Activated T-cell treated with anti-CD3 and anti-CD28 coated beads for 24 hours (primary cell): ENCODE measurements around the gene SLC25A25.
"Not testable (repeated sequence)": the region's sequence is repeated elsewhere in the genome, so short reads cannot be mapped to it uniquely, and the experiment has no call there.

Experiments used
- DNase-seq: peaks from one replicate; pipeline ENCODE4 v3.0.0-alpha.2; 2020; ENCODE audit warnings: low read depth

The SLC25A25 gene

GRCh38 chr9:128051932-128052709 is 15.9 kb upstream of the SLC25A25 start:
- DNase-seq = no peak

GRCh38 chr9:128053560-128053959 is 14.5 kb upstream of the SLC25A25 start:
- DNase-seq = no peak

GRCh38 chr9:128054087-128054486 is 13.9 kb upstream of the SLC25A25 start:
- DNase-seq = no peak

DNA sequence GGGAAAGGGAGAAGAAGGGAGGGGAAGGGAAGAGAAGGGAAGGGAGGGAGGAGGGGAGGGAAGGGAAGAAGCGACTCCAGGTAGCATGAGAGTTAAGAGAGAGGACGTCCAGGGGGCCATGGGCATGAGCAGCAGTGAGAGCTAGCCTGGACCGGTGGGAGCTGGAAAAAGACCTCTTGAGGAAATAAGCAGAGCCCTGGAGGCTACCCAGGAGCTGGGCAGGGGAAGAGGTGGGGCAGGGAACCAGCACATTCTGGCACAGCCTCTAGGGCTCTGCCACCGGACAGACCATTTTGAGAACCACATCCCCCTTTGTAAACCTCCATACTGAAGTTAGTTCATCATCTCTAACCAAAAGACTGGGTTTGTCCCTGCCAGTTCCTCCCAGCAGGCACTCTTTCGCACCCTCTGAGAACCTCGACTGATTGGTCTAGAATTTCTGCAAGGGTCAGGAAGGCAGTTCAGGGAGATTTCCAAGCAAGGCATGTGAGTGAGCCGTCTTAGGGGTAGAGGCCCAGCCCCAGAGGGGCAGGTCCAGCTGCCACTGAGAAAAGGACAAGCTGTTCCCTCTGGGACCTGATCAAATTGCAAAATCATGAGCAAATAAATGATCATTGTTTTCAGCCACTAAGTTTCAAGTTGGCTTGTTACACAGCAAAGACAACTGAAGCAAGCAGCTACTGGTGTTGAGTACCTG is 12.5 kb upstream of the SLC25A25 start:
- DNase-seq = no peak

DNA sequence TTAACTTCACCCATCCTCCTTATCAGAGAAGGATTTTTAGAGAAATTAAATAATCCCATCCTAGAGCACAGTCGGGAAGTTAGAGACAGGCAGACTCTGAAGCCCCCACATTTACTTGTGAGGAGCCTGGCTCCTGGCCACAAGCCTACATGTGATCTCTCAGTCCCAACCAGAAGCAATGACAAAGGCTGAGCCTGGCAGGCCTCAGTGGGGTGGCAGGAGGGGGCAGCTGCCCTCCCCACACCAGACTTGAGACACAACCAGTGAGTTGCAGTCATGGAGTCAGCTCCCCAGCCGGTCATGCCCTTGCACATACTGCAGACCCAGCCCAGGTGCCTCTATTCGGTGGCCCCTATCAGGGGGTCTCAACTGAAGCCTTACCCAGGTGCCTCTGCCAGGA is 11.9 kb upstream of the SLC25A25 start:
- no peak for DNase-seq

DNA sequence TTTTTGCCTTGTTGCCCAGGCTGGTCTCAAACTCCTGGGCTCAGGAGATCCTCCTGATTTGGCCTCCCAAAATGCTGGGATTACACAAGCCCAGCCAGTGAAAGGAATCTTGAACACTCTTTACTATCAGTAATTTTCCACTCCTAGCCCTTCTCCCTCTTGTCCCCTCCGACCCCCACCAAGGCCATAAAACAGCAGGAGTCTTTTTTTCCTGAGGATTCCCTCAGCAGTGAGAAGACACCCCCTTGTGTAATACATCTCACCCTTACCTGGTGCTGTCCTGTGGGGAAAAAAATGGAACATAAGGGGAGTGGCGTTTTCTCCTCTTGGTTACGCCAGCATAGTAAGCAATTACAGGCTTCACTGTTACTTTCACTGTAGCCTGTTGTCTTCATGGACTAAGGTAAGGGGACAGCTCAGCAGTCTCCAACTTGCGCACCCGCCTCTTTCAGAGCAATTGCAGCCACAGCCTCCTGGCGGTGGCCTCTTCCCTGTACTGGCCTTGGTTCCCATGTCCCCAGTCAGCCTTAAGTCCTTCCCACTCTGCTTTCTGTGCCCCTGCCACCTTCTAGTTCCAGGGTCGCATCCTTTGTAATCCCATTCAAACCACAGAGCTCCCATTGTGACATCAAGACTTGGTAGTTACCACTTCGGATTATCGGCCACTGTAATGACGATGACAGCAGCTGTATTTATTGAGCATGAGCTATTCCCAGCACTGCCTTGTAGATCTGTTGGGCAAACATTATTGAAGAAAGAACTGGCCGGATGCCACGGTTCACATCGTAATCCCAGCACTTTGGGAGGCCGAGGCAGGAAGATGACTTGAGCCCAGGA is 10.9 kb upstream of the SLC25A25 start:
- no peak for DNase-seq

GRCh38 chr9:128057724-128058409 is 10.2 kb upstream of the SLC25A25 start:
- no peak for DNase-seq

- no peak for DNase-seq
These were observed 8.6 kb upstream of the SLC25A25 start for GRCh38 chr9:128059365-128059983.

DNA sequence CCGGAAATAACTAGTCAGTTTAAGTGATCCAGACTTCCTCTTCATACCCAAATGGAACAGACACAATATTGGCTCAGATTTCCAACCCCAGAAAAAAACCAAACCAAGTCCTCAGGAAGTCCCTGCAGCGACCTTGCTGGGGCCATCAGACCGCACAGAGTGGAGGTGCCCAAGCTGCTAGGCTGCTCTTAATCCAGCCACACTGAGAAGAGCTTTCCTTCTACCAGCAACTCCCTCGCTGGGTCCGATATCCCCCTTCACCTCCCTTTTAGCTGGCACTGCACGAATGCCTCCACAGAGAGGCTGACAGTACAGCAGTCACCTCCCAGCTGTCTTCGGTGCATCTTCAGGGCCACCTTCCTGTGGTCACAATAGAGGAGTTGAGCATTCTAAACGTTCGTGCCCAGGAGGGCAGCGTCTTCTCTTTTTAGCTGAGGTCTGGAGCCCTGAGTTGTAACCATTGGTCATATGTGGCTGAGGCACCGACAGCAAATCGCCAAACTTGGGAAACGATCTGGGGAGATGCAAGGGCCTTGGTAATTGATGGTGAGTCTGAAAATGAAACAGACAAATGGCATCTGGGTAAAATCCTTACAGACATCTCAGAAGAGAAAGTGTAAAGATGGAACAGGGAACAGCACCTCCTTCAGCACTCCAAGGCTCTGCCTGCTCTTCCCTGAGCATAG is 6.6 kb upstream of the SLC25A25 start:
- no peak for DNase-seq

DNA sequence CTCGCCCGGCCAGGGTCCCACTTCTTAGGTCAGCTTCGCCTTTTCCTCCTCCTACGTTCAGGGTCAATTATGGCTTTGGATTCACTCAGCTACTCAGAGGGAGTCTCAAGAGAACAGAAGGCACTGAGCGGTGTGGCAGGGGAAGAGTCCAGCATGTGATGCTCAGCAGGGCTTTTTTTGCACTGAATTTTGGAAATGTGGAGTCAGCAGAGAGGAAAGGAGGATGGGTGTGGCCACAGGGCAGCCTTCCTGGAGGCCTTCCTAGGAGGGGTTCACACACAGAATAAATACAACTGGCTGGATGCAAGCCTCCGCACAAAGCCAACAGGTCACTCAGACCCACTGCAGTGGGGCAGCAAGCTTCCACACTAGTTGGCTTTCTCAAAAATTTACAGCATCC is 5.8 kb upstream of the SLC25A25 start:
- DNase-seq = no peak

GRCh38 chr9:128062846-128063831 is 4.9 kb upstream of the SLC25A25 start:
- no peak for DNase-seq

GRCh38 chr9:128065907-128066712 is 1.9 kb upstream of the SLC25A25 start:
- no peak for DNase-seq

GRCh38 chr9:128066713-128067644 is 1.1 kb upstream of the SLC25A25 start, which contains the start of gene NAIF1:
TSS of gene NAIF1 (minus strand) at chr9:128067320. CDS start at chr9:128067101, 219 bp downstream.
- DNase-seq = peak; percentile 95

- no peak for DNase-seq
These were observed 564 bp downstream of the SLC25A25 start for GRCh38 chr9:128068386-128069205.

DNA sequence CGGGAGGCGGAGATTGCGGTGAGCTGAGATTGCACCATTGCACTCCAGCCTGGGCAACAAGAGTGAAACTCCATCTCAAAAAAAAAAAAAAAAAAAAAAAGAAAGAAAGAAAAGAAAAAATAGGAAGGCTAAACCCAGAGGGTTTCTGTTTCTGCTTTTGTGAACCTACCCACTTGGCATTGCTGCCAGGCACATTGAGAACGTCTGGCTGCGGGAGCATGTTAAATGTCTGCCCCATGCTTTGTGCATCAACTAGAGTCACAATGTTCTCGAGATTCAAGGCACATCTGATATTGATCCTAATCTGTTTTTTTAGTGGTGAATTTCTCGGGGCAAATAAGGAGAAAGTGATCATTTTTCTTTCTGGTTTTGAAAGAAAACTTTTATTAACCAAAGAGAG is 2.8 kb downstream of the SLC25A25 start:
- DNase-seq = no peak

DNA sequence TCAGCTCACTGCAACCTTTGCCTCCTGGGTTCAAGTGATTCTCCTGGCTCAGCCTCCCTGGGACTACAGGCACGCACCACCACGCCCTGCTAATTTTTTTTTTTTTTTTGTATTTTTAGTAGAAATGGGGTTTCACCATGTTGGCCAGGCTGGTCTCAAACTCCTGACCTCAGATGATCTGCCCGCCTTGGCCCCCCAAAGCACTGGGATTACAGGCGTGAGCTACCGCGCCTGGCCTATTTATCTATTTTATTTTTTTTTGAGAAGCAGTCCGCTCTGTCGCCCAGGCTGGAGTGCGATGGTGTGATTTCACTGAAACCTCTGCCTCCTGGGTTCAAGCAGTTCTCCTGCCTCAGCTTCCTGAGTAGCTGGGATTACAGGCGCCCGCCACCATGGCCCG is 3.4 kb downstream of the SLC25A25 start:
- not testable (repeated sequence) for DNase-seq
